HG03045 (cell line): ENCODE measurements around the gene KLF13.

Experiments used
- ATAC-seq: cut with Tn5 transposase; IDR thresholded peaks from one replicate; pipeline ENCODE4 v1.9.1; 2021; ENCODE audit warnings: mild to moderate bottlenecking, moderate library complexity; ENCODE audit not compliant: unreplicated experiment

Gene KLF13

DNA sequence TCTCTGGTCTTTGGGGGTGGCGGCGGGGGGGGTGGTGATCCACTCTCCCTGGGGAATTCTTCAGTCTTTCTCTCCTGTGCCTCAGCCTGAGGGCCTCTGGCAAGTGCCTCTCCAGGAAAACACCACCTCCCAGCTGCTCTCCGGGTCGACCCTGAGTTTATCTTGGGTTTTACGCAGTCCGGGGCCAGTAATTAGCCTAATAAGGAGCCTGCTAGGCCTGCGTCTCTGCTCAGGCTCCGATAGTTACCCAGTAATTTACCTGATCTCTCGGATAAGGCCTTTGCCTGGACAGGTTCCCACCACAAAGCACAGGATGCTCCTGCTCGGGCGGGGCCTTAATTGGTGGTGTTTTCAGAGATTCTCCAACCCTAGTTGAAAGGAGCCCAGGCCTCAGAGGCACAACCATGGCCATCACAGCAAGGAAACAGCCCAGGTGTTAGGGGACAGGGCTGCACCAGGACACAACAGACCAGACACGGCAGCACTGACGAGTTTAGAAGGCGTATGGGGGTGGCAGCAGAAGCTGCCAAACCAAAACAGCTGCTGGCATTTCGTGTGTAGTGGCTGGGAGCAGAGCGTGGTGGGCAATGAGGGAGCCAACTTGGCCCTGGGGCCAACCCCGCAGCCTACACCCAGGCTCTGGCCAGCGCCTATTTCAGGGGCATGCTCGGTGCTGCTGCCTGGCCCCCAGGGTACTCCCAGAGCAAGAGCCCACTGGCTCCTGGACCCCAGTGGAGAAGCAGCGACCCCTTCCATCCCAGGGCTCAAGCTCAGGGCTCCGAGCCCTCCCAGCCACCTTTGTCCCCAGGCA, 71.4 kb downstream of the KLF13 start:
- ATAC-seq, result no peak

DNA sequence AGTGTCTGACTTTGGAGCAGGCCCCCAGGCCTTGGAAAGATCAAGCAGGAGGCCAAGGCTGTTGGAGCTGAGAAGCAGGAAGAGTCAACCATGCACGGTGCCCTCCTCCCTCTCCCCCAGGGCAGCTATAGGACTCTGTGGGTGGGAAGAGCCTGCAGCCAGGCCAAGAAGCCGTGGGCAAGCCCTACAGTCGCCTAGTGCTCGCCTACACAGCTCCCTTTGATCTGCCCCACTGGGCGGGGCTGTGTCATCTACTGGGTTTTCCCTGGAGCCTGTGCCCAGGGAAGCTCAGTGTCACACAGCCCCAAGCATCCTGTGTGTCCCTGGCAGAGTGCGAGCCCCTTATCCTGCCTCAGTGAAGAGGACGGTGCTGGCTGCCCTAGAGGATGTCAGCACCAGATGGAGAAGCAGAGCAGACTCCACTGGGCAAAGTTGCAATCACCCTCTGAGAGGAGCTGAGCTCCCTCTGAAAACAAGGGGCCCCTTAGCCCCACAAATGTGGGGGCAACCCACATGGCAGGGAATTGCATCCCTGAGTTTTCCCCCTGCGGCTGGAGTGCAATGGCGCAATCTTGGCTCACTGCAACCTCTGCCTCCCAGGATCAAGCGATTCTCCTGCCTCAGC, 72.2 kb downstream of the KLF13 start:
- ATAC-seq, result no peak

DNA sequence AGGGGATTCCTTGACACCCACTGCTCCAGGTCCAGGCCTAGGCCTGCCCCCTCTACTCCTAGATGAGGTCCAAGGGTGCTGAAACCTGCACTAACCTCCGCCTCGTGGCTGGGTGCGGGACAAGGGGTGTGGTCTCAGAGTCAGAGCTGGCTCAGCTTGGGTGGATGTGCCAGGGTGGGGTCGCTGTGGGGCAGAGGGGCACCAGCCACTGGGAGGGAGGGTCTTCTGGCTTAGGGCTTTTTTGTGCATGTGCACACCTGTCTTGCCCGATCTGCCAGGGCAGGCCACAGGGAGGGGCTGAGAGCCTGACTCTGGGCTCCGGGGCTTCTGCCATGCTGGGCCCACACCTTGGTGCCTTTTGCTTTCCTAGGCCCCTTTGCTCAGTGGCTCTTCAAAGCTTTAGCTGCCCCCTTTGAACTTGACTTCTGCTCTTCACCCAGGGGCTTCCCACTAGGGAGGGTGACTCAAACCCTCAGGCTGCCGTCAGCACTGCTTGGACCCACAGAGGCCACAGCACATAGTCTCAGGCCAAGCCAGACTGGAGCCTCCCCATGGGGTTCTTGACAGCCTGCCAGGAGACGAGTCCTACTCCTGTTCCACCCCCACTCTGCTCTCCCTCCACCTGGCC, 73.0 kb downstream of the KLF13 start:
- no peak for ATAC-seq

DNA sequence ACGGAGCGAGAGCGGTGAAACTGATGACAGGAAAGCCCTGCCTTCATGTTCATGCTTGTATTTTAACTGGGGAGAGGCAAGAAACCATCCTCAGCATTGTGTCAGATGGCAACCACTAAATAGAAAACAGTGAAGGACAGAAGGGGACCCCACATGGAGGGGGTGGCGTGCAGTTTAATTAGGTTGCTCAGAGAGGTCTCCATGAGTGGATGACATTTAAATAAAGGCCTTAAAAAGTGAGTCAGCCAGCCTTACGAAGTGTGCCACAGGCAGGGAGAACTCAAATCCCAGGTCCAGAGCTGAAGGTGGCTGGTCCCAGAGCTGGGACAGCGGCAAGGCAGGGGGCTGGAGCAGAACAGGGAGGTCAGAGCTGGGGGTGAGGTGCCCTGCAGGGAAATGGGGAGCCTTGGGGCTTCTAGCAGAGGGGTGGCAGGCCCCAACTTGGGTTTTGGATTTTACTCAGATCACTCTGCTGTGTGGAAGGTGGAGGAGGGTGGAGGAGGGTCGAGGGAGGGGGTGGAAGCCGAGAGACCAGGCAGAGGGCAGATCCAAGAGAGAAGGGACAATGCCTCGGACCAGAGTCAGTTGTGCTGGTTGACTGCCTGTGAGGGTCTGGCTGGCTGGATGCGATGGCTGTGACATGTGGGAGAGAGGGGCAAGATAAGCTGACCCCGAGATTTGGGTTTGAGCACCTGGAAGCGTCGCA, 73.7 kb downstream of the KLF13 start:
- ATAC-seq, result no peak

DNA sequence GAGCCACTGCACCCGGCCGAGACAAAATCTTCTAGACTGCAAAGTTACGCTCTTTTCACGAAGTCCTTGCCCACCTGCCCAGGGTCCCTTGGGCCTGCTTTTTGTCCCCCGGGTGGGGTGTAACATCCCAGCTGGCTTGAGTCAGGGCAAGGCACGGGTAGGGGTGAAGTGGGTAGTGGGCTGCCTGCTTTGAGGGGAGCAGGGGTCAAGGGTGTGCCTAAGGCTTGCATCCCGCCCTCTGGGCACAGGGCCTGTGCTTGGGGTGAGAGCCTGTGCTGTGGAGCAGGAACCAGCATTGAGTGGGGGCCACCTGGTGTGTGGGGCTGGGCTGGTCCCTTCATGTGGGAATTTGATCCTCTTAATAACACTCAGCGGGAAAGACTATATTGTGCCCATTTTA, 74.6 kb downstream of the KLF13 start:
- no peak for ATAC-seq

DNA sequence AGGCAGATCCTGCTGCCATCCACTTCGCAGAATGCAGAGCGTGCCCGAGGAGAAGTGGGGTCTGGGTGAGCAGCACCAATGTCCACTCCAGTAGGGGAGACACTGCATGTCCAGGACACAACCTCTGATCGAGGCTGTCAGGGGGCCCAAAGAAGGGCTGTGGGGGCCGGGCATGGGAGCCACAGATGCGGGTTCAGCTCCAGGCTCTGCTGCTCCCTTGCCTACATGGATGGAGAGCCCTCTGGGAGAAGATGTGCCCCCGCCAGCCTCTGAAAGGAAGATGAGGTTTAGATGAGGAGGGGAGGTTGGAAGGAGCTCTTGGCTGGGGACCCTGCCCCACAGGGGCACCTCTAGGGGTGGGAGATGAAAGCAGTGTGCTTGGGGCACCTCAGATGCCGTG, 75.4 kb downstream of the KLF13 start:
- ATAC-seq, result no peak

DNA sequence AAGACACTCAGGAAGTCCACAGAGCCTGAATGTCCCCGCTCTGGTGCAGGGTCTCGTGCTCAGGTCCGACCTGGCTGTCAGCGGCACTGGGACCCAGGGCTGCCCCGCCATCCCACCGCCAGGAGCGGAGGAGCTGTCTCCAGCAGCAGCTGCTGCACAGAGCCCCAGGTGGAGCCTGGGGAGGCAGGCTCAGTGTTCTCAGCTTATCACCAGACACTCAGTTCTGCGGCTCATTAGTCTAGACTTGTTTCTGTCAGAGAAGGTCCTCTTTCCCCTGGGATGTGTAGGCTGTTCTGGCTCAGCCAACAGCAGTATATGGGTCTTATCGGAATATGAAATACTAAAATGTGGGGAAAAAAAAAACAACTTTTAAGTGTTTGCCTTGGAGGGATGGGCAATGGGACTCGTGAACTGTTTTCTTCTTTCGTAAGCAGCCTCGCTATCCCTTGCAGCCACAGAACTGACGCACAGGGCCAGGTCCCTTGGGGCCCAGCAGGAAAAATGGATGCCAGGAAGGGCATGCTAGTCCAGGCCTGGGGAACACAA, 75.9 kb downstream of the KLF13 start:
- ATAC-seq, result no peak

DNA sequence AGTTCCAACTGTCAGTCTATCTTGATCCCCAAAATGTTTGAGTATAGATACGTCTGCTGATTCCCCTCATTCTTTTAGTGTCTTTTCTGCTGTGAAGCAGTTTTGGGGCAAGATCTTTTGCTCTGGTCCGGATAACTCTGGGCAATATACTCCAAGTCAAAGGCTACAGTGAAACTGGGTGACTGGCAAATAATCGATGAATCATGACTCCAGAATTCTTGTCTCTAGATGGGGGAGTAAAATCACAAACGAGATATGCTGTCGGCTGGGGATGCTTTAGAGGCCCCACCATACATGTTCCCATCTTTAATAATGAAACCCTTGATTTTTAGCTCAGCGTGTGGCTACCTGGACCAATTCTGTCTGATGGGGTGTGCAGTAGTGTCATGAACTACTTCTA, 76.5 kb downstream of the KLF13 start:
- ATAC-seq, result no peak

DNA sequence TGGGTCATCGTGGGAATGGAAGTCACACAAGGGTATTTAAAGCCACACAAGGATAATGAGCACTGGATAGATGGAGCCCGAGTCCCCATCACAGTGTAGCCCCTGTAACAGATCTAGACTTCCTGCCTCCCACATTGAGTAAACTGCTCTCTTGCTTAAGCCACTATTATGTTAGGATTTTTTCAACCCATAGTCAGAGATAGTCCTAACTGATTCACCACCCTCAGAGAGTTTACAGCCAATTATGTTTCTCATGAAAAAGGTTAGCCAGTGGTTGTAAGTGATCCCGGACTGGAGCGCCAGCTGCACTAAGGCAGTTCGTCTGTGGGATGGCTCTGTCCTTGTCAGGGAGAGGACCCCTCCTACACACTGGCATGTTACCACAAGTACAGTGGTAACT, 77.0 kb downstream of the KLF13 start:
- ATAC-seq, result no peak

DNA sequence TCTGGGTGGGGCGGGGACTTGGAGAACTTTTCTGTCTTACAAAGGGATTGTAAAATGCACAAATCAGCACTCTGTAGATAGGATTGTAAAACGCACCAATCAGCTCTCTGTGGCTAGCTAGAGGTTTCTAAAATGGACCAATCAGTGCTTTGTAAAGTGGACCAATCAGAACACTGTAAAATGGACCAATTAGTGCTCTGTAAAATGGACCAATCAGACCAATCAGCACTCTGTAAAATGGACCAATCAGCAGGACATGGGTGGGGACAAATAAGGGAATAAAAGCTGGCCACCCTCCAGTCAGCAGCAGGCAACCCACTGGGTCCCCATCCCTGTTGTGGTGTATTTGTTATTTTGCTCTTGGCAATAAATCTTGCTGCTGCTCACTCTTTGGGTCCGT, 77.7 kb downstream of the KLF13 start:
- no peak for ATAC-seq

DNA sequence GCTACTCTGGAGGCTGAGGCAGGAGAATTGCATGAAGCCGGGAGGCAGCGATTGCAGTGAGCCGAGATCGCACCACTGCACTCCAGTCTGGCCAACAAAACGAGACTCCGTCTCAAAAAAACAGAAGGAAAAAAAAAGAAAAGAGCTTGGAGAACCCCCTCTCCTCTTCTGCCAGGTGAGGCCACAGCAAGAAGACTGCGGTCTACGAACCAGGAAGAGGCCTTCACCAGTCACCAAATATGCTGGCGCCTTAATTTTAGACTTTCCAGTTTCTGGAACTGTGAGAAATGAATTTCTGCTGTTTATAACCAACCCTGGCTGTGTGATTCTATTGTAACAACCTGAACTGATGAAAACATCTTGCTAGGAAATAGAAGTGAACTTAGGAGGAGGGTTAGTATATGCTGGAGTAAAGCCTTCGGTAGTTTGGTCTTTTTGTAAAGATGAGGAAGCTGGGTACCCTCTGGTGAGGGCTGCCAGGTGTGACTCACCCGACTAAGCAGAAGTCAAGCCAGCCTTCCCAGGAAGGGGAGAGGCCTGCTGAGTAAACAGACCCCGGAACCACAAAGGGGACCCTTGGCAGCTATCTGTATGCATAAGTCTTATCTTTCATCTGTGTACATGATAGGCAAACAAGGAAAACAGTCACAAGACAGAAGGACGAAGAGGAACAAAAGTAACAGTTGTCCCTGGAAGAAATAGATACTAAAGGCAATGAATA, 78.7 kb downstream of the KLF13 start:
- ATAC-seq, result no peak

DNA sequence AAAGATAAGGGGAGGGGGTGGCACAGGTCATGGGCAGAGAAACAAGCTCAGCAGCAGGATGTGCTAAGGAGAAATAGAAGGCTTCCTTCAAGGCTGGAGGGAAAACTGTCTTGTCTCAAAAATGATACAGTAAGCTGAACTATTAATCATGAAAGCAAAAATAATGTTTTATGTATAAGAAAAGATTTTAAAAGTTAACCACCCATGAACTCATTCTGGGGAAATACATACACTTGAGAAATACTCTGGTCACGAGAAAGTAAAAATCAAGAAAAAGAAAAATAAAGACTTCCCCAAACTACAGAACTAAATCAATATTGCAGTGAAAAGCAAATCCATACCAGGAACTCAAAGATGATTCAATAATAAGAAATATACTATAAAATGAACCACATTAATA, 80.7 kb downstream of the KLF13 start:
- ATAC-seq, result no peak

DNA sequence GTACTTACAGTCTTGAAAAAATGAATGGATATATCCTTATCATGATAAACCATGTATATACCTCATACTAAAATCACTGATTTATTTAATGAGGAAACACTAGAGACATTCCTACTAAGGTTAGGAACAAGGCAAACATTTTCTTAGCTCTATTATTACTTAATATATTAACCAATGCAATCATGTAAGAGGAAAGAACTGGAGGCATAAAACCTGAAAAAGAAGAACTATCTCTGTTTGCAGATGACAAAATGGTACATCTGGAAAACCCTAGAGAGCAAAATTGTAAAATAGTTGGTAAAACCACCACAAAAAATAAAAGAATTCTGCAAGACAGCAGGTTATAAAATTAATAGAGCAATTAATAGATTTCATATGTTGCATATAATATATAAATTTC, 81.2 kb downstream of the KLF13 start:
- no peak for ATAC-seq

DNA sequence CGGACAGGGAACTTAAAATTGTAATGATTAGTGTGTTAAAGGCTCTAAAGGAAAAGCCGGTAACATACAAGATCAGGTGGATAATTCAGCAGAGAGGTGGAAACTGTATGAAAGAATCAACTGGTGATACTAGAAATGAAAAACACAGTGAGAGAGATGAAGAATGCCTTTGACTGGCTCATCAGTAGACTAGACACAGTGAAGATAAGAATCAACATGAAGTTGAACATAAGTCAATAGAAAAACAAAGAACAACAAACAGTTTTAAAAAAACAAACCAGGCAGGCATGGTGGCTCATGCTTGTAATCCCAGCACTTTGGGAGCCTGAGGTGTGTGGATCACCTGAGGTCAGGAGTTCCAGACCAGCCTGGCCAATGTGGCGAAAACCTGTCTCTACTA, 82.1 kb downstream of the KLF13 start:
- ATAC-seq, result no peak

DNA sequence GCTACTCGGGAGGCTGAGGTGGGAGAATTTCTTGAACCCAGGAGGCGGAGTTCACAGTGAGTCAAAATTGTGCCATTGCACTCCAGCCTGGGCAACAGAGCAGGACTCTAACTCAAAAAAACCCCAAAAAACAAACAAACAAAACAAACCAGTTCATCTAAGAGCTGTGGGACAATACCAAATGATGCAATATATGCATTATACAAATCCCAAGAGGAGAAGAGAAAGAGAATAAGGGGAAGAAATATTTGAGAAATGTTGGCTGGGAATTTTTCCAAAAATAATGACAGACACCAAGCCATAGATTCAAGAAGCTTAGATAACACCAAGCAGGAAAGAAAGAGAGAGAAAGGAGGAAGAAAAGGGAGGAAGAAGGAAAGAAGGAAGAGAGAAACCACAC, 82.5 kb downstream of the KLF13 start:
- ATAC-seq, result no peak

DNA sequence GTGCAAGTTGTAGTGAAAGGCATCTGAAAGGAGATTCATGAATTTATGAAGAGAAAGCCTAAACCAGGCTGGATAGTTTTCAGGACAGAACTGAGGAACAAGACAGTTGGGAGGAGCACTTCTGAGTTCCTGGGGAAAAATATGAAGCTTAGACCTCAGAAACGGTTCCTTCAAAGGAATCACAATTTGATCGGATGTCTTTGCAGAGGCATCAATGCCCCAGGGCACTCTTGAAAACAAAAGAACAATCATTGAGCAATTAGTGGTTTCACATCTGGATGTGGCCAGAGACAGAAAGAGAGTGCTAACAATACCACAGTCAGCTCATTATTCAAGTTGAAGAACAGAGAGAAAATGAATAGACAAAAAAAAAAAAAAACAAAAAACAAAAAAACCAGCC, 86.2 kb downstream of the KLF13 start:
- no peak for ATAC-seq

DNA sequence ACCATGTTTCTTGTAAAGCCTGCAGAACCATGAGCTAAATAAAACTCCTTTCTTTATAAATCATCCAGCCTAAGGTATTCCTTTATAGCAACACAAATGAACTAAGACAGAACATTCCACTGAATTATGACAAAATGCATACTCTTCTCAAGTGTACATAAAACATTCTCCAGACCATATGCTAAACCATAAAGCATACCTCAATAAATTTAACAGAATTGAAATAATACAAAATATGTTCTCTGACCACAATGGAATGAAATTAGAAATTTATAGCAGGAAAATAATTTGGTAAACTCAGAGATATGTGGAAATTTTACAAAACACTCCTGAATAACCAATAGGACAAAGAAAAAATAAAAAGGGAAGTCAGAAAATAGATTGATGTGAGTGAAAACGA, 88.6 kb downstream of the KLF13 start:
- ATAC-seq, result no peak

DNA sequence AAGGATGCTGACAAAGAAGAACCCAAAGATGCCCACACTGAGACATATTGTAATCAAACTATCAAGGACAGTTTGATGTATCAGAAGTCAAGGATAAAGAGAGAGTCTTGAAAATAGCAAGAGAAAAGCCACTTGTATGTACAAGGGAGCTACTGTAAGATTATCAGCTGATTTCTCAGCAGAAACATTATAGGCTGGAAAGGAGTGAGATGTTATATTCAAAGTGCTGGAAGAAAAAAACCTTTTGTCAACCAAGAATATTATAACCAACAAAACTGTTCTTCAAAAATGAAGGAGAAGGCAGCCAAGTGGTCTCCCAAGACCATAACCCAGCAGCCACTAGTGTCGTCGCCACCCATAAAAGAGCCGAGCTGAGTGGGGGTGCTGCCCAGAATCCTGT, 93.2 kb downstream of the KLF13 start:
- ATAC-seq, result no peak

DNA sequence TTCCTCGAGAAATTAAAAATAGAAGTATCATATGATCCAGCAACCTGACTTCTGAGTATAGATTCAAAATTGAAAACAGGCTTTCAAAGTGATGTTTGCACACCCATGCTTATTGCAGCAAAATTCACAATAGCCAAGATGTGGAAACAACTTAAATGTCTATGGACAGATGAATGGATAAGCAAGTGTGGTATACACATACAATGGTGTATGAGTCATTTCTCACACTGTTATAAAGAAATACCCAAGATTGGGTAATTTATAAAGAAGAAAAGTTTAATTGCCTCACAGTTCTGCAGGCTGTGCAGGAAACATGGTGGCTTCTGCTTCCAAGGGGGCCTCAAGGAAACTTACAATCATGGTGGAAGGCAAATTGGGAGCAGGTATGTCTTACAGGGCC, 100.8 kb downstream of the KLF13 start:
- no peak for ATAC-seq
